ENCODE measurements around the gene TMEM60. TPM values are rescaled to one million over a fixed set of nuclear protein-coding genes. Genes with fewer than 3 reads are reported as not detected.
A peak's percentile ranks its signal among the peaks of the same experiment; 100 is the strongest.

Gene TMEM60
- total RNA-seq, 2 experiments from 2014 or later = 1.2 to 2.4 TPM

GRCh38 chr7:77800158-77800557, 1.9 kb upstream of the TMEM60 start:
- no peaks in the 10 kb centered on the region for H3K27me3 ChIP-seq (ENCODE audit: control insufficient read depth in 1 of 2, insufficient read depth in 2 of 2, low read length in 2 of 2)
- ChIA-PET CTCF (interaction anchor here (1.3 kb wide), 1 partner anchor 142 kb away, joined by 3 read pairs; no protein-coding TSS in a partner anchor), POLR2A (interaction anchor here (2.0 kb wide), 1 partner anchor 37 kb away, joined by 4 read pairs; no protein-coding TSS in a partner anchor)
- H3K27ac Mint-ChIP-seq = peak overlapping the region; percentile 87
- H3K4me3 Mint-ChIP-seq = peak overlapping the region; percentile 95
- H3K27me3 Mint-ChIP-seq = no peaks in the 10 kb centered on the region
- H3K36me3 ChIP-seq (ENCODE audit: insufficient read depth, low read length) = no peaks in the 10 kb centered on the region
- intact Hi-C loops (cut with DNase I, micrococcal nuclease) = loop anchor here in 1 of 2 experiments (5.0 kb wide), 1 partner anchor 37 kb away; no protein-coding TSS in a partner anchor
- H3K9me3 Mint-ChIP-seq = no peaks in the 10 kb centered on the region
- H3K36me3 Mint-ChIP-seq (ENCODE audit: low read depth) = peaks cover 28% of the 10 kb centered on the region
- H3K4me1 Mint-ChIP-seq (ENCODE audit: low read depth) = peaks cover 89% of the 10 kb centered on the region
- peak overlapping the region; percentile 81 for H3K4me3 ChIP-seq (ENCODE audit: low read length)
- DNase-seq = peak in 4 of 14 experiments; percentile 18 to 23 (median 20)
- H3K27ac ChIP-seq (ENCODE audit: low read depth in 1 of 2, low read length in 2 of 2) = peak overlapping the region in 1 of 2 donors; percentile 55
- no peaks in the 10 kb centered on the region for H3K9me3 ChIP-seq (ENCODE audit: control insufficient read depth in 1 of 2, insufficient read depth in 1 of 2, low read length in 2 of 2)
- TF ChIP-seq CTCF (IDR thresholded peaks at IDR 0.05) = no peak
- peaks cover 26% of the 10 kb centered on the region for H3K4me1 ChIP-seq (ENCODE audit: insufficient read depth, low read length)
- no peak for ATAC-seq (ENCODE audit: poor library complexity)

DNA sequence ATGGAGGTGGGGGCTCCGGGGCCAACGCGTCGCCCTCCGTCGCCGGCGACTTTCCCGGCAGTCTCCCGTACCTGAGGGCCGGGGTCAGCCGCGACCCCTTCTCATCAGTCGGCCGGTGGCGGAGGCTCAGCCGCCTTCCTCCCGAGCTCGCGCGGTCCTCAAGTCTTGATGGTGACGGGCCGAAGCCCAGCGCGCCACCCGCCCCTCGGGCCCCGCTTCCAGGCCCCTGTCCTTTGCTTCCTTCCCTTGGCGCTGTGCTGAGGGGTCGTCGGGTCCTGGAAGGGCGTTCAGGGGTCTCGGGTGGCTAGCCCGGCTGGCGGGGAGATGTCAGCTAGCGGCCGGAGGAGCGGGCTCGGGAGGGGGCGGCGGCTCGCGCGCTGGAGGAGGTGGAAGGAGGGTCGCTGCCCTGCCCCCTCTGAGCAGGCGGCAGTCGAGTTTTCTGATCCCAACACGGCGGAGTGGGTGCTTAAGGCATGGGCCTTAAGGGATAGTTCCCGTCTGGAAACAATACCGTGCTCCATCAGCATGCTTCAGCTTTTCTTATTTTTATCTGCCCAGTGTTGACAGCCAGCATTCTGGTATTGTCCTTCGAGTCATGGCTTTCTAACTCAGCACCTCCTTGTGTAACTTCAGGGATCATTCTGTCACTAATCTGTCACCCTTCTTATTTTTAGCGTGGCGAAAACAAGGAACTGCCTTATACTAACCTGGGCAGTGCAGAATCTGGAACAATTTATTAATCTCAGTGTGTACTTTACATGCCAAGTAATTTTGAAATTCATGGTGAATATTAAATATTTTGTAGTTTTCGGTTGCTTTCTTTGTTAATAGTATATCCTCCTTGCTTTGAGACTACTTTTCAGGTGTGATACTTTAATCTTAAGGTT, 1.1 kb upstream of the TMEM60 start:
- POLR2A ChIA-PET = interaction anchor here (0.7 to 2.2 kb wide), 12 partner anchors 14 to 447 kb away, joined by 3 to 14 read pairs (median 4); partner anchors contain the start of gene RSBN1L
- no peaks in the 10 kb centered on the region for H3K9me3 Mint-ChIP-seq

More for the DNA sequence above, 1.1 kb upstream of the TMEM60 start:
- no peaks in the 10 kb centered on the region for H3K27me3 Mint-ChIP-seq
- H3K4me1 Mint-ChIP-seq (ENCODE audit: low read depth) = peaks cover 86% of the 10 kb centered on the region
- H3K27ac Mint-ChIP-seq = peak overlapping the region; percentile 87
- Histone ChIP-seq H3K9me3 (ENCODE audit: control insufficient read depth in 1 of 2, insufficient read depth in 1 of 2, low read length in 2 of 2) (no peaks in the 10 kb centered on the region), H3K27me3 (ENCODE audit: control insufficient read depth in 1 of 2, insufficient read depth in 2 of 2, low read length in 2 of 2) (no peaks in the 10 kb centered on the region), H3K36me3 (ENCODE audit: insufficient read depth, low read length) (no peaks in the 10 kb centered on the region), H3K27ac (ENCODE audit: low read depth in 1 of 2, low read length in 2 of 2) (peak overlapping the region; percentile 55 to 65), H3K4me1 (ENCODE audit: insufficient read depth, low read length) (peaks cover 26% of the 10 kb centered on the region), H3K4me3 (ENCODE audit: low read length) (peak overlapping the region; percentile 81)
- DNase-seq (peak in 11 of 14 experiments; percentile 8 to 58 (median 11)), ATAC-seq (ENCODE audit: poor library complexity) (no peak)
- H3K36me3 Mint-ChIP-seq (ENCODE audit: low read depth) = peaks cover 35% of the 10 kb centered on the region
- intact Hi-C loops (cut with DNase I, micrococcal nuclease) = loop anchor here (2.0 to 10.0 kb wide), 6 partner anchors 33 to 263 kb away; partner anchors contain the start of genes PTPN12 (in 2 of the 2) and RSBN1L (in 2 of the 2)
- CTCF ChIA-PET = interaction anchor here (0.9 to 2.0 kb wide), 14 partner anchors 32 to 142 kb away, joined by 3 to 7 read pairs (median 4); partner anchors contain the start of gene RSBN1L
- peak overlapping the region; percentile 95 for H3K4me3 Mint-ChIP-seq
- TF ChIP-seq CTCF (IDR thresholded peaks at IDR 0.05) = peak; percentile 36
